ENCODE measurements around the gene LMNTD1. TPM values are rescaled to one million over a fixed set of nuclear protein-coding genes. Genes with fewer than 3 reads are reported as not detected.

LMNTD1 gene
- polyA plus RNA-seq, 3 donors: not detected

- no peak overlapping the region for H3K27ac Mint-ChIP-seq
- H3K36me3 ChIP-seq (replicated peaks in 1 of 2; ENCODE audit: control insufficient read depth in 1 of 2, insufficient read depth in 2 of 2, low read length in 2 of 2): no peaks in the 10 kb centered on the region
- H3K4me3 Mint-ChIP-seq: no peak overlapping the region
- TF ChIP-seq, protein P1, sequence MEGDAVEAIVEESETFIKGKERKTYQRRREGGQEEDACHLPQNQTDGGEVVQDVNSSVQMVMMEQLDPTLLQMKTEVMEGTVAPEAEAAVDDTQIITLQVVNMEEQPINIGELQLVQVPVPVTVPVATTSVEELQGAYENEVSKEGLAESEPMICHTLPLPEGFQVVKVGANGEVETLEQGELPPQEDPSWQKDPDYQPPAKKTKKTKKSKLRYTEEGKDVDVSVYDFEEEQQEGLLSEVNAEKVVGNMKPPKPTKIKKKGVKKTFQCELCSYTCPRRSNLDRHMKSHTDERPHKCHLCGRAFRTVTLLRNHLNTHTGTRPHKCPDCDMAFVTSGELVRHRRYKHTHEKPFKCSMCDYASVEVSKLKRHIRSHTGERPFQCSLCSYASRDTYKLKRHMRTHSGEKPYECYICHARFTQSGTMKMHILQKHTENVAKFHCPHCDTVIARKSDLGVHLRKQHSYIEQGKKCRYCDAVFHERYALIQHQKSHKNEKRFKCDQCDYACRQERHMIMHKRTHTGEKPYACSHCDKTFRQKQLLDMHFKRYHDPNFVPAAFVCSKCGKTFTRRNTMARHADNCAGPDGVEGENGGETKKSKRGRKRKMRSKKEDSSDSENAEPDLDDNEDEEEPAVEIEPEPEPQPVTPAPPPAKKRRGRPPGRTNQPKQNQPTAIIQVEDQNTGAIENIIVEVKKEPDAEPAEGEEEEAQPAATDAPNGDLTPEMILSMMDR (IDR thresholded peaks at IDR 0.05): no peak
- H3K9me3 ChIP-seq (replicated peaks in 1 of 2; ENCODE audit: control insufficient read depth in 1 of 2, insufficient read depth in 1 of 2, low read length in 2 of 2): no peaks in the 10 kb centered on the region
- H3K36me3 Mint-ChIP-seq: no peaks in the 10 kb centered on the region
- no peaks in the 10 kb centered on the region for H3K4me1 Mint-ChIP-seq
- intact Hi-C loops (cut with micrococcal nuclease): no loop called here
- H3K4me1 ChIP-seq (ENCODE audit: control insufficient read depth in 1 of 2, insufficient read depth in 2 of 2, low read length in 2 of 2): no peaks in the 10 kb centered on the region
- peaks cover 0 to 2% (median 0%) of the 10 kb centered on the region in 3 donors for H3K27me3 Mint-ChIP-seq (ENCODE audit: low read depth in 3 of 3)
- H2AFZ ChIP-seq (ENCODE audit: insufficient read depth, low read depth, low read length, poor library complexity, severe bottlenecking): no peak overlapping the region
- H3K9ac ChIP-seq (ENCODE audit: insufficient read depth, low read length, poor library complexity, severe bottlenecking): no peak overlapping the region
- no peak overlapping the region for H3K4me2 ChIP-seq (replicated peaks; ENCODE audit: extremely low read depth, low read length, poor library complexity, severe bottlenecking)
- H4K20me1 ChIP-seq (ENCODE audit: insufficient read depth, low read length): no peaks in the 10 kb centered on the region
- no peaks in the 10 kb centered on the region for H3K27me3 ChIP-seq (ENCODE audit: control insufficient read depth in 2 of 2, insufficient read depth in 2 of 2, low read length in 2 of 2)
- H3K79me2 ChIP-seq (ENCODE audit: insufficient read depth, low read length): no peaks in the 10 kb centered on the region
- H3K9me3 Mint-ChIP-seq: peaks cover 0 to 8% (median 2%) of the 10 kb centered on the region in 7 donors
- no peak overlapping the region for H3K4me3 ChIP-seq (replicated peaks in 1 of 3; ENCODE audit: low read depth in 2 of 3, low read length in 3 of 3)
- WGBS (ENCODE audit: insufficient coverage): 85% methylated on average over 2 of the region's 3 CpGs
- no peak for DNase-seq
- H3K27ac ChIP-seq (ENCODE audit: low read depth in 1 of 2, low read length in 2 of 2): no peak overlapping the region
Measured at GRCh38 chr12:25502118-25502517, 51.0 kb downstream of the LMNTD1 start.

- Mint-ChIP-seq H3K4me1 (no peaks in the 10 kb centered on the region), H3K4me3 (no peak overlapping the region), H3K36me3 (no peaks in the 10 kb centered on the region)
Measured at GRCh38 chr12:25501549-25501948, 51.5 kb downstream of the LMNTD1 start.

More at GRCh38 chr12:25501549-25501948, 51.5 kb downstream of the LMNTD1 start:
- H3K9me3 ChIP-seq (replicated peaks in 1 of 2; ENCODE audit: control insufficient read depth in 1 of 2, insufficient read depth in 1 of 2, low read length in 2 of 2): no peaks in the 10 kb centered on the region
- H3K4me1 ChIP-seq (ENCODE audit: control insufficient read depth in 1 of 2, insufficient read depth in 2 of 2, low read length in 2 of 2): no peaks in the 10 kb centered on the region
- H3K9me3 Mint-ChIP-seq: peaks cover 0 to 8% (median 3%) of the 10 kb centered on the region in 7 donors
- no peaks in the 10 kb centered on the region for H3K79me2 ChIP-seq (ENCODE audit: insufficient read depth, low read length)
- no peaks in the 10 kb centered on the region for H3K27me3 ChIP-seq (ENCODE audit: control insufficient read depth in 2 of 2, insufficient read depth in 2 of 2, low read length in 2 of 2)
- TF ChIP-seq, protein P1 (IDR thresholded peaks at IDR 0.05): no peak
- no peak overlapping the region for H3K27ac ChIP-seq (ENCODE audit: low read depth in 1 of 2, low read length in 2 of 2)
- peaks cover 0 to 2% (median 0%) of the 10 kb centered on the region in 3 donors for H3K27me3 Mint-ChIP-seq (ENCODE audit: low read depth in 3 of 3)
- H3K27ac Mint-ChIP-seq: no peak overlapping the region
- H3K9ac ChIP-seq (ENCODE audit: insufficient read depth, low read length, poor library complexity, severe bottlenecking): no peak overlapping the region
- no peak overlapping the region for H2AFZ ChIP-seq (ENCODE audit: insufficient read depth, low read depth, low read length, poor library complexity, severe bottlenecking)
- WGBS (ENCODE audit: insufficient coverage): no CpG with 5 or more reads among the region's 1 CpG
- H4K20me1 ChIP-seq (ENCODE audit: insufficient read depth, low read length): no peaks in the 10 kb centered on the region
- no peak overlapping the region for H3K4me2 ChIP-seq (replicated peaks; ENCODE audit: extremely low read depth, low read length, poor library complexity, severe bottlenecking)
- DNase-seq: no peak
- intact Hi-C loops (cut with micrococcal nuclease): no loop called here
- H3K36me3 ChIP-seq (replicated peaks in 1 of 2; ENCODE audit: control insufficient read depth in 1 of 2, insufficient read depth in 2 of 2, low read length in 2 of 2): no peaks in the 10 kb centered on the region
- no peak overlapping the region for H3K4me3 ChIP-seq (replicated peaks in 1 of 3; ENCODE audit: low read depth in 2 of 3, low read length in 3 of 3)

All from CD14-positive monocyte (primary cell).